Esophagus squamous epithelium (tissue), 5 donors: ENCODE measurements around the gene DSG4. TPM values are rescaled to one million over a fixed set of nuclear protein-coding genes. Genes with fewer than 3 reads are reported as not detected.
A peak's percentile ranks its signal among the peaks of the same experiment; 100 is the strongest.

Experiments
- DNase-seq: peaks from one replicate; lab custom pipeline; 2025; lab: John Stamatoyannopoulos, UW
- H3K27ac ChIP-seq, 4 donors: fragments of 200-600 bp; sonication (generic); one replicate each; pipeline ENCODE4 v1.5.1; 2016 to 2019; ENCODE audit warnings: mild to moderate bottlenecking in 1 of 4
- H3K27me3 ChIP-seq, 4 donors: fragments of 200-600 bp; sonication (generic); 1 replicate in 3 of 4; 2 replicates in 1 of 4; pipeline versions ENCODE4 v1.5.1 to v1.6.0; 2017 to 2021; ENCODE audit warnings: antibody characterized with exemption in 1 of 4
- H3K36me3 ChIP-seq, 3 donors: fragments of 200-600 bp; sonication (generic); one replicate each; pipeline ENCODE4 v1.5.1; 2016 to 2019
- H3K4me1 ChIP-seq, 3 donors: fragments of 200-600 bp; sonication (generic); one replicate each; pipeline ENCODE4 v1.5.1; 2017 to 2019
- H3K4me3 ChIP-seq, 4 donors: fragments of 200-600 bp; sonication (generic); 1 replicate in 3 of 4; 2 replicates in 1 of 4; pipeline ENCODE4 v1.5.1; 2016 to 2019; ENCODE audit warnings: mild to moderate bottlenecking in 2 of 4, moderate library complexity in 1 of 4
- H3K9me3 ChIP-seq, 3 donors: fragments of 200-600 bp; sonication (generic); one replicate each; pipeline ENCODE4 v1.5.1; 2016 to 2019
- CTCF ChIP-seq, 6 experiments: fragments of 450-650 bp in 4 of 6; fragments of 200-600 bp in 2 of 6; sonication (generic) in 2 of 6; IDR thresholded peaks; one replicate each; pipeline ENCODE4 v1.5.1; 2016 to 2019; ENCODE audit warnings: antibody characterized with exemption in 6 of 6, mild to moderate bottlenecking in 4 of 6, moderate library complexity in 4 of 6
- POLR2A ChIP-seq, 4 donors: fragments of 450-650 bp; IDR thresholded peaks; one replicate each; pipeline ENCODE4 v1.6.1; 2017; ENCODE audit warnings: antibody characterized with exemption in 4 of 4, mild to moderate bottlenecking in 4 of 4, moderate library complexity in 3 of 4
- WGBS, 2 donors: methylation state at CpG; one replicate each; pipeline ENCODE4 v1.1.5; 2018; 5-methylcytosine and 5-hydroxymethylcytosine counted together
- intact Hi-C: fragments of 100-400 bp; cut with DNase I; formaldehyde crosslinking; loops from one replicate; pipeline ENCODE4 v1.15.0; 2022
- total RNA-seq, 4 donors: library from RNA; depleted of rRNA; stranded (reverse); fragments of >200 nt; gene quantifications; one replicate each; pipeline ENCODE4 v1.1.0, GENCODE V29; 2016
- donor health status: DM: yes; HTN: yes; CAD: no.

The DSG4 gene
- total RNA-seq, 4 donors from 2014 or later = not detected

- Histone ChIP-seq H3K4me3 (peak overlapping the region; percentile 34 to 57 (median 43)), H3K9me3 (no peaks in the 10 kb centered on the region), H3K36me3 (no peaks in the 10 kb centered on the region), H3K4me1 (peaks cover 0 to 63% (median 5%) of the 10 kb centered on the region in 3 donors), H3K27ac (peak overlapping the region; percentile 78 to 91 (median 88)), H3K27me3 (no peaks in the 10 kb centered on the region)
- TF ChIP-seq CTCF (IDR thresholded peaks at IDR 0.05) = no peak
- TF ChIP-seq POLR2A (IDR thresholded peaks at IDR 0.05) = peak in 2 of 4 donors; percentile 29 to 42
- intact Hi-C loops = no loop called here
- WGBS, 2 donors = 19 to 21% methylated on average over 5 of the region's 5 CpGs
- DNase-seq = no peak
Observed at GRCh38 chr18:31426871-31427406, 50.4 kb downstream of the DSG4 start.

- intact Hi-C loops = no loop called here
- no peaks in the 10 kb centered on the region for H3K9me3 ChIP-seq
- H3K4me1 ChIP-seq = peaks cover 0 to 51% (median 5%) of the 10 kb centered on the region in 3 donors
- 89 to 91% methylated on average over 1 of the region's 1 CpG for WGBS, 2 donors
- no peak overlapping the region for H3K4me3 ChIP-seq
- no peaks in the 10 kb centered on the region for H3K27me3 ChIP-seq
- peak overlapping the region in 3 of 4 donors; percentile 76 to 88 (median 78) for H3K27ac ChIP-seq
- H3K36me3 ChIP-seq = no peaks in the 10 kb centered on the region
- no peak for DNase-seq
- no peak for TF ChIP-seq POLR2A (IDR thresholded peaks at IDR 0.05)
- TF ChIP-seq CTCF (IDR thresholded peaks at IDR 0.05) = no peak
Observed at GRCh38 chr18:31428211-31428610, 51.6 kb downstream of the DSG4 start.

DNA sequence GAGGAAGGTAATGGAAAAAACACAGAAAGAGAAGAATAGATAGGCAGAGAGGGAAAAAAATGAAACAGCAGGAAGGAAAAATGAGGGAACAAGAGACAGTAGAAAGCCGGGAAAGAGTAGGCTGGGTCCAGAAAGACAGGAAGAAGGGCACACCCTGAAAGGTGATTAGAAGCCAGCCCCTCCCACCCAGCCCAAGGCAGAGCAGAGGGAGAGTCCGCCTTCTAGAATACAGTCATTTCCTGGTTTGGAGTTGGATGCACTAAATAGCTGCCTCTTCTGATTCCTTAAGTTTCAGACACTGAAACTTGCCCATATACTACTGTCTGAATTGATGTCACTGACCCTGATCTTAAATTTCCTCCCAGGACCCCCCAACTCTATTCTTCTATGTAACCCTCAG, 53.0 kb downstream of the DSG4 start:
- 11 to 47% methylated on average over 2 of the region's 2 CpGs for WGBS, 2 donors
- Histone ChIP-seq H3K27me3 (no peaks in the 10 kb centered on the region), H3K4me1 (peaks cover 0 to 39% (median 5%) of the 10 kb centered on the region in 3 donors), H3K9me3 (no peaks in the 10 kb centered on the region), H3K27ac (peak overlapping the region; percentile 72 to 88 (median 77)), H3K4me3 (no peak overlapping the region), H3K36me3 (no peaks in the 10 kb centered on the region)
- intact Hi-C loops = no loop called here
- no peak for TF ChIP-seq POLR2A (IDR thresholded peaks at IDR 0.05)
- no peak for TF ChIP-seq CTCF (IDR thresholded peaks at IDR 0.05)
- no peak for DNase-seq

- H3K4me1 ChIP-seq = peaks cover 0 to 34% (median 5%) of the 10 kb centered on the region in 3 donors
- H3K27ac ChIP-seq = peak overlapping the region; percentile 72 to 88 (median 77)
- WGBS, 2 donors = 27 to 66% methylated on average over 4 of the region's 4 CpGs
- intact Hi-C loops = no loop called here
- H3K27me3 ChIP-seq = no peaks in the 10 kb centered on the region
- TF ChIP-seq CTCF (IDR thresholded peaks at IDR 0.05) (no peak), POLR2A (IDR thresholded peaks at IDR 0.05) (no peak)
- H3K9me3 ChIP-seq = no peaks in the 10 kb centered on the region
- no peaks in the 10 kb centered on the region for H3K36me3 ChIP-seq
- DNase-seq = no peak
- H3K4me3 ChIP-seq = no peak overlapping the region
Observed at GRCh38 chr18:31430072-31430471, 53.5 kb downstream of the DSG4 start.

DNA sequence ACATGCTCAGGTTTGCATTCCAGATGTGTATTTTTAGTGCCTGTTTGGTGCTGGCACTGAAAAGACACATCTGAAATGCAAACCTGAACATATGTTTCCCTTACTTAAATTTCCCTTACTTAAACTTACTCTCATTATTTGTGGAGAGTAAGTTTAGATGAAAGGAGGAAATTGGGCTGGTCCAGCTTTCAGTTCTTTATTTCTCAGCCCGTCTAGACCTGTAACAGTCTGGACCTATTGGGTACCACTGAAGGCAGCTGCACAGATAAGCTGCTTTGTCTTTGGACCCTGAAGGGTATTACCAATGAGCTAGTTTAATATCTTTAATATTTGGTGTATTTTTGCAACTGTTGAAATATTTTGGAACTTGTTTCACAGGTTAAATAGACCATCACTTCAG, 54.0 kb downstream of the DSG4 start:
- no peak overlapping the region for H3K4me3 ChIP-seq
- WGBS, 2 donors = 22 to 24% methylated on average over 1 of the region's 1 CpG
- DNase-seq = no peak
- H3K4me1 ChIP-seq = peaks cover 0 to 33% (median 5%) of the 10 kb centered on the region in 3 donors
- H3K27me3 ChIP-seq = no peaks in the 10 kb centered on the region
- H3K27ac ChIP-seq = peak overlapping the region; percentile 72 to 88 (median 77)
- no peaks in the 10 kb centered on the region for H3K36me3 ChIP-seq
- TF ChIP-seq CTCF (IDR thresholded peaks at IDR 0.05) (no peak), POLR2A (IDR thresholded peaks at IDR 0.05) (no peak)
- H3K9me3 ChIP-seq = no peaks in the 10 kb centered on the region
- intact Hi-C loops = no loop called here
